GM19452 (cell line): Measurements from ENCODE around the gene DAZ1.
"Not testable (repeated sequence)": the region's sequence is repeated elsewhere in the genome, so short reads cannot be mapped to it uniquely, and the experiment has no call there.

Source experiments
- ATAC-seq: cut with Tn5 transposase; IDR thresholded peaks from one replicate; pipeline ENCODE4 v1.9.1; 2021; ENCODE audit not compliant: unreplicated experiment

DAZ1 gene, protein sequence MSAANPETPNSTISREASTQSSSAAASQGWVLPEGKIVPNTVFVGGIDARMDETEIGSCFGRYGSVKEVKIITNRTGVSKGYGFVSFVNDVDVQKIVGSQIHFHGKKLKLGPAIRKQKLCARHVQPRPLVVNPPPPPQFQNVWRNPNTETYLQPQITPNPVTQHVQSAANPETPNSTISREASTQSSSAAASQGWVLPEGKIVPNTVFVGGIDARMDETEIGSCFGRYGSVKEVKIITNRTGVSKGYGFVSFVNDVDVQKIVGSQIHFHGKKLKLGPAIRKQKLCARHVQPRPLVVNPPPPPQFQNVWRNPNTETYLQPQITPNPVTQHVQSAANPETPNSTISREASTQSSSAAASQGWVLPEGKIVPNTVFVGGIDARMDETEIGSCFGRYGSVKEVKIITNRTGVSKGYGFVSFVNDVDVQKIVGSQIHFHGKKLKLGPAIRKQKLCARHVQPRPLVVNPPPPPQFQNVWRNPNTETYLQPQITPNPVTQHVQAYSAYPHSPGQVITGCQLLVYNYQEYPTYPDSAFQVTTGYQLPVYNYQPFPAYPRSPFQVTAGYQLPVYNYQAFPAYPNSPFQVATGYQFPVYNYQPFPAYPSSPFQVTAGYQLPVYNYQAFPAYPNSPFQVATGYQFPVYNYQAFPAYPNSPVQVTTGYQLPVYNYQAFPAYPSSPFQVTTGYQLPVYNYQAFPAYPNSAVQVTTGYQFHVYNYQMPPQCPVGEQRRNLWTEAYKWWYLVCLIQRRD

DNA sequence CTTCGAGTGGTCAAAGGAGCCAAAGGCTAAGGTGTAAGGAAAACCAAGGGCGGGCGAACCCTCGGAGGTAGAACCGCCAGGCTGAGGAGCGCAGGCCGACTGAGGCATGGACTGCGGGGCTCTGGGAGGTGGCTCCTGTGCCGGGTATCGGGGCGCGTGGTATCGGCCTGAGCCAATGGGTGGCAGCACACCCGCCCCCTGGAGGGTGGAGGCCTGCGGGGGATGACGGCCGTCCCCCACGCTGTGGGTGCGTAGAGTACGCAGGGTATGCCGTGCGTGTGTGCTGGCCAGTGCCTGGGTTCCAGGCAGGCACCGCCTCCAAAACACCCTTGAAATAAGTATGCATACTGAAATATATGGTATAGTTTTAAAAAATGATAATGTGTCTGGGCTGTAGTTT lies at the start of gene DAZ1:
TSS of gene DAZ1 (minus strand) at position 101 of the 400 bp plus-strand sequence. CDS start 208 bp downstream, outside the sequence.
- ATAC-seq, result not testable (repeated sequence)

DNA sequence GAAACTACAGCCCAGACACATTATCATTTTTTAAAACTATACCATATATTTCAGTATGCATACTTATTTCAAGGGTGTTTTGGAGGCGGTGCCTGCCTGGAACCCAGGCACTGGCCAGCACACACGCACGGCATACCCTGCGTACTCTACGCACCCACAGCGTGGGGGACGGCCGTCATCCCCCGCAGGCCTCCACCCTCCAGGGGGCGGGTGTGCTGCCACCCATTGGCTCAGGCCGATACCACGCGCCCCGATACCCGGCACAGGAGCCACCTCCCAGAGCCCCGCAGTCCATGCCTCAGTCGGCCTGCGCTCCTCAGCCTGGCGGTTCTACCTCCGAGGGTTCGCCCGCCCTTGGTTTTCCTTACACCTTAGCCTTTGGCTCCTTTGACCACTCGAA lies 20.4 kb upstream of the DAZ1 start, which contains the start of gene DAZ2:
TSS of gene DAZ2 (plus strand) at position 301 of the 400 bp plus-strand sequence. CDS start 208 bp downstream, outside the sequence.
- not testable (repeated sequence) for ATAC-seq

DNA sequence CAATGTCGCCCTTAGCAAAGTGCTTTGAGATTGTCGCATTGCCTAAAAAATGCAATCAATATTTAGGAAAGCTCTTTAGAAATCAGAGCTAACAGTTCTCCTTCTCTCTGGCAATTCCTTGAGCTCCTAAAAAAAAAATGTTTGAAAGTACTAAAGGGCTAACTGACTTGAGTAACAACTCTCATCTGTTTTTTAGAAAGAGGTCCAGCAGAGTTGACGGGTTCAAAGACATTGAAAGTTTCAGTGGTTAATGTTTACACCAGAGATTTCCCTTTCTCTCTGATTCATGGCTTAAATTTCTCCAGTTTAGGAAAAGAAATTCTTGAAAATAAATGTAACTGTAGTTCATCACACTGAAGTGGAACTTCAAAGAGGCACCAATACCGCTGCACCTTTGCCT lies 11.9 kb upstream of the DAZ1 start:
- ATAC-seq, result not testable (repeated sequence)

DNA sequence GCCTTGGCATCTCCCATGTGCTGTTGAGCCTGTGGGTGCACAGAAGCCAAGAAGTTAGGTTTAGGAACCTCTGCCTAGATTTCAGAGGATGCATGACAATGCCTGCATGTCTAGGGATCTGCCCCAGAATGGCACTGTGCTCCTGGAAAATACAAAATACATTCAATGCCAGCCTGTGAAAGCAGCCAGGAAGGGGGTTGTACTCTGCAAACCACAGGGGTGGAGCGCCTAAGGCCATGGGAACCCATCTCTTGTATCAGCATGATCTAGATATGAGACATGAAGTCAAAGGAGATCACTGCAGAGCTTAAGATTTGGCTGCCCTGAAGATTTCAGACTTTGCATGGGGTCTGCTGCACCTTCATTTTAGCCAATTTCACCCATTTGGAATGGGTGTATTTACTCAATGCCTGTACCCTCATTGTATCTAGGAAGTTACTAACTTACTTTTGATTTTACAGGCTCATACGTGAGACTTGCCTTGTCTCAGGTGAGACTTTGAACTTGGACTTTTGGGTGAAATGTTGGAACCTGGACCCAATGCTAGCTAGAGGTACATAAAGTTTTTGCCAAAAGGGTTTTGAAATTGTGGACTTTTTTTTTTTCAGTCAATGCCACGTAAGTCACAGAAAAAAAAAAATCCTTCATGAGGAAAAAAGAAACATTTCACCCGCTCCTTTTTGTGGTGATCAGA lies 11.1 kb upstream of the DAZ1 start:
- ATAC-seq, result not testable (repeated sequence)

DNA sequence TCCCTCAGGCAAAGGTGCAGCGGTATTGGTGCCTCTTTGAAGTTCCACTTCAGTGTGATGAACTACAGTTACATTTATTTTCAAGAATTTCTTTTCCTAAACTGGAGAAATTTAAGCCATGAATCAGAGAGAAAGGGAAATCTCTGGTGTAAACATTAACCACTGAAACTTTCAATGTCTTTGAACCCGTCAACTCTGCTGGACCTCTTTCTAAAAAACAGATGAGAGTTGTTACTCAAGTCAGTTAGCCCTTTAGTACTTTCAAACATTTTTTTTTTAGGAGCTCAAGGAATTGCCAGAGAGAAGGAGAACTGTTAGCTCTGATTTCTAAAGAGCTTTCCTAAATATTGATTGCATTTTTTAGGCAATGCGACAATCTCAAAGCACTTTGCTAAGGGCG lies 8.6 kb upstream of the DAZ1 start:
- ATAC-seq, result not testable (repeated sequence)
